PC-9 (cell line): ENCODE data around the gene GLIPR2. TPM values are rescaled to one million over a fixed set of nuclear protein-coding genes. Genes with fewer than 3 reads are reported as not detected.

Experiments used
- BruUV-seq: library from RNA; stranded (reverse); fragments of 400-500 nt; replicated peaks from 2 replicates; lab custom pipeline; 2021; lab: Mats Ljungman, UMichigan
- CTCF ChIA-PET: fragments of 300-600 bp; sonication (Branson Sonifier 250); formaldehyde crosslinking; loops from one replicate; lab custom pipeline; 2022; ENCODE audit warnings: antibody characterized with exemption; lab: Charles Lee
- POLR2A ChIA-PET: fragments of 300-600 bp; sonication (Branson Sonifier 250); formaldehyde crosslinking; loops from one replicate; lab custom pipeline; 2022; ENCODE audit warnings: antibody characterized with exemption; ENCODE audit not compliant: unreplicated experiment; lab: Charles Lee
- DNase-seq, 2 experiments: peaks; one replicate each; pipeline versions ENCODE4 v3.0.0 to v3.0.0-alpha.2; 2015 to 2022; ENCODE audit warnings: mixed read lengths in 1 of 2
- H2AFZ ChIP-seq: fragments of 200-600 bp; sonication (generic); 2 replicates; pipeline ENCODE4 v1.8.1; 2017; ENCODE audit warnings: antibody characterized with exemption
- H3F3A ChIP-seq: fragments of 200-600 bp; sonication (generic); 2 replicates; pipeline ENCODE4 v1.8.1; 2017; ENCODE audit warnings: antibody characterized with exemption, mild to moderate bottlenecking, low read depth; ENCODE audit not compliant: insufficient read depth
- H3K27ac ChIP-seq: fragments of 200-600 bp; sonication (generic); 2 replicates; pipeline ENCODE4 v1.6.1; 2016; ENCODE audit warnings: mixed run types
- H3K27me3 ChIP-seq: fragments of 200-600 bp; sonication (generic); 2 replicates; pipeline ENCODE4 v1.6.1; 2016; ENCODE audit warnings: low read depth, mixed run types; ENCODE audit not compliant: insufficient read depth
- H3K36me3 ChIP-seq: fragments of 200-600 bp; sonication (generic); 2 replicates; pipeline ENCODE4 v1.6.1; 2016; ENCODE audit warnings: low read depth, mixed run types
- H3K4me1 ChIP-seq: fragments of 200-600 bp; sonication (generic); replicated peaks from 2 replicates; pipeline ENCODE4 v1.6.1; 2016; ENCODE audit warnings: mixed run types; ENCODE audit not compliant: insufficient read depth
- H3K4me2 ChIP-seq: fragments of 200-600 bp; sonication (generic); 2 replicates; pipeline ENCODE4 v1.6.1; 2017; ENCODE audit warnings: mixed run types
- H3K4me3 ChIP-seq: fragments of 200-600 bp; sonication (generic); 2 replicates; pipeline ENCODE4 v1.6.1; 2016; ENCODE audit warnings: mixed run types
- H3K79me2 ChIP-seq: fragments of 200-600 bp; sonication (generic); 2 replicates; pipeline ENCODE4 v1.6.1; 2017; ENCODE audit warnings: low read depth, mixed run types
- H3K9me2 ChIP-seq: fragments of 200-600 bp; sonication (generic); 2 replicates; pipeline ENCODE4 v1.8.1; 2017; ENCODE audit warnings: mild to moderate bottlenecking; ENCODE audit not compliant: insufficient read depth
- H3K9me3 ChIP-seq: fragments of 200-600 bp; sonication (generic); 2 replicates; pipeline ENCODE4 v1.8.1; 2016; ENCODE audit warnings: low read depth; ENCODE audit not compliant: insufficient read depth
- H4K20me1 ChIP-seq: fragments of 200-600 bp; sonication (generic); 2 replicates; pipeline ENCODE4 v1.8.1; 2017; ENCODE audit not compliant: insufficient read depth
- EZH2 ChIP-seq: fragments of 200-600 bp; sonication (generic); IDR thresholded peaks from 2 replicates; pipeline ENCODE4 v1.8.0; 2017; ENCODE audit warnings: antibody characterized with exemption, low read depth
- intact Hi-C: fragments of 100-400 bp; cut with micrococcal nuclease; formaldehyde crosslinking; loops from one replicate; pipeline ENCODE4 v1.10.0; 2022; ENCODE audit not compliant: unreplicated experiment
- total RNA-seq: library from RNA; stranded (reverse); gene quantifications from 2 replicates; pipeline ENCODE4 v1.2.3, GENCODE V29; 2021
- TF ChIP-seq, protein P1 (sequence below): fragments of 200-600 bp; sonication (generic); conservative IDR thresholded peaks from 2 replicates; pipeline ENCODE4 v1.6.1; 2017; ENCODE audit warnings: mixed run types, antibody characterized with exemption, mild to moderate bottlenecking, moderate library complexity

The GLIPR2 gene
- total RNA-seq, 1 experiment from 2014 or later = 3.9 TPM

GRCh38 chr9:36116593-36116992 lies 19.9 kb upstream of the GLIPR2 start:
- POLR2A ChIA-PET = no interaction called here
- no peaks in the 10 kb centered on the region for H3K36me3 ChIP-seq
- CTCF ChIA-PET = no interaction called here

DNA sequence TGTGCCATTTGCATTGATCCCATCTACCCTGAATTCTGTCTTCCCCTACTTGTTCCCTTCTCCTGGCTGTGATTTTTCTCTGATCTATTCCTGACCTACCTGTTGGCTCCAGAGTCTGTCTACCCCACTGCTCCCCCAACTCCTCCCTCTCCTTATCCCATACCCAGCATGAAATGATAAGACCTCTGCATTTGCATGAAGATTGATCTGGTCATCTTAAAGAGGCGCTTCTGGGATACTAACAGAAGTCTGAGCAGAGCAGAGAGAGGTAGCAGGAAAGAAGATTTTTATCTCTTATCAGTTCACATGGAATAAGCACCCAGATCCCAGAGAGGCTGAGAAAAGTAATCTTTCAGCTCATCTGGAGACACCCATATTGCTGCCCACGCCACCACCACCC lies 18.3 kb upstream of the GLIPR2 start:
- BruUV-seq = no TSS peak
- CTCF ChIA-PET = no interaction called here
- Histone ChIP-seq H3K27me3 (no peaks in the 10 kb centered on the region), H3K4me2 (no peak overlapping the region), H3K4me3 (no peak overlapping the region), H3K4me1 (no peaks in the 10 kb centered on the region), H2AFZ (no peak overlapping the region), H3K36me3 (no peaks in the 10 kb centered on the region), H3K79me2 (no peaks in the 10 kb centered on the region), H3K9me3 (no peaks in the 10 kb centered on the region), H3F3A (no peaks in the 10 kb centered on the region), H3K27ac (no peak overlapping the region), H3K9me2 (no peaks in the 10 kb centered on the region), H4K20me1 (no peaks in the 10 kb centered on the region)
- TF ChIP-seq, protein P1, sequence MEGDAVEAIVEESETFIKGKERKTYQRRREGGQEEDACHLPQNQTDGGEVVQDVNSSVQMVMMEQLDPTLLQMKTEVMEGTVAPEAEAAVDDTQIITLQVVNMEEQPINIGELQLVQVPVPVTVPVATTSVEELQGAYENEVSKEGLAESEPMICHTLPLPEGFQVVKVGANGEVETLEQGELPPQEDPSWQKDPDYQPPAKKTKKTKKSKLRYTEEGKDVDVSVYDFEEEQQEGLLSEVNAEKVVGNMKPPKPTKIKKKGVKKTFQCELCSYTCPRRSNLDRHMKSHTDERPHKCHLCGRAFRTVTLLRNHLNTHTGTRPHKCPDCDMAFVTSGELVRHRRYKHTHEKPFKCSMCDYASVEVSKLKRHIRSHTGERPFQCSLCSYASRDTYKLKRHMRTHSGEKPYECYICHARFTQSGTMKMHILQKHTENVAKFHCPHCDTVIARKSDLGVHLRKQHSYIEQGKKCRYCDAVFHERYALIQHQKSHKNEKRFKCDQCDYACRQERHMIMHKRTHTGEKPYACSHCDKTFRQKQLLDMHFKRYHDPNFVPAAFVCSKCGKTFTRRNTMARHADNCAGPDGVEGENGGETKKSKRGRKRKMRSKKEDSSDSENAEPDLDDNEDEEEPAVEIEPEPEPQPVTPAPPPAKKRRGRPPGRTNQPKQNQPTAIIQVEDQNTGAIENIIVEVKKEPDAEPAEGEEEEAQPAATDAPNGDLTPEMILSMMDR = no peak
- TF ChIP-seq EZH2 = no peak
- intact Hi-C loops = no loop called here
- DNase-seq = no peak
- POLR2A ChIA-PET = no interaction called here

More at GRCh38 chr9:36116593-36116992, 19.9 kb upstream of the GLIPR2 start:
- no peaks in the 10 kb centered on the region for H3K9me3 ChIP-seq
- H3K4me3 ChIP-seq = no peak overlapping the region
- no peak overlapping the region for H2AFZ ChIP-seq
- H3K79me2 ChIP-seq = no peaks in the 10 kb centered on the region
- no peaks in the 10 kb centered on the region for H3K9me2 ChIP-seq
- no peaks in the 10 kb centered on the region for H3K27me3 ChIP-seq
- no peaks in the 10 kb centered on the region for H4K20me1 ChIP-seq
- no TSS peak for BruUV-seq
- no peak overlapping the region for H3K4me2 ChIP-seq
- intact Hi-C loops = no loop called here
- no peak for TF ChIP-seq EZH2
- TF ChIP-seq, protein P1 = no peak
- no peaks in the 10 kb centered on the region for H3K4me1 ChIP-seq
- H3F3A ChIP-seq = no peaks in the 10 kb centered on the region
- no peak overlapping the region for H3K27ac ChIP-seq
- no peak for DNase-seq

GRCh38 chr9:36118706-36119105 lies 17.8 kb upstream of the GLIPR2 start:
- H3K4me2 ChIP-seq = no peak overlapping the region
- POLR2A ChIA-PET = no interaction called here
- no peaks in the 10 kb centered on the region for H3K4me1 ChIP-seq
- no peaks in the 10 kb centered on the region for H3F3A ChIP-seq
- BruUV-seq = no TSS peak
- H4K20me1 ChIP-seq = no peaks in the 10 kb centered on the region
- no peak overlapping the region for H2AFZ ChIP-seq
- no peaks in the 10 kb centered on the region for H3K36me3 ChIP-seq
- H3K27ac ChIP-seq = no peak overlapping the region
- no peaks in the 10 kb centered on the region for H3K9me3 ChIP-seq
- H3K9me2 ChIP-seq = no peaks in the 10 kb centered on the region
- CTCF ChIA-PET = no interaction called here
- no peak overlapping the region for H3K4me3 ChIP-seq
- no peak for DNase-seq
- H3K27me3 ChIP-seq = no peaks in the 10 kb centered on the region
- intact Hi-C loops = no loop called here
- TF ChIP-seq, protein P1 = no peak
- no peak for TF ChIP-seq EZH2
- H3K79me2 ChIP-seq = no peaks in the 10 kb centered on the region
